ENCODE data around the gene PNMT.
"Not testable (repeated sequence)": the region's sequence is repeated elsewhere in the genome, so short reads cannot be mapped to it uniquely, and the experiment has no call there.

The PNMT gene

DNA sequence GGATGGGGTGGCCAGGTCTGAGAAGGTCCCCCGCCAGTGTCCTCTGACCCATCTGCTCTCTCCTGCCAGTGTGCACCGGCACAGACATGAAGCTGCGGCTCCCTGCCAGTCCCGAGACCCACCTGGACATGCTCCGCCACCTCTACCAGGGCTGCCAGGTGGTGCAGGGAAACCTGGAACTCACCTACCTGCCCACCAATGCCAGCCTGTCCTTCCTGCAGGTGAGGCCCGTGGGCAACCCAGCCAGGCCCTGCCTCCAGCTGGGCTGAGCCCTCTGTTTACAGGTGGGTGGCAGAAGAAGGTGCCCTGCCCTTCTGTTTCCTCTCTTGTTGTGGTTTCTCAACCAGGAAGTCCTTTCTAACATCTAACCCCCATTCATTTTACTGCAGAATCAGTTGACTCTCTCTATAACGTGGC is 38.7 kb downstream of the PNMT start:
- Histone ChIP-seq H3K4me2 (peak overlapping the region; percentile 92), H3K36me3 (no peaks in the 10 kb centered on the region), H3K27me3 (peaks cover 2% of the 10 kb centered on the region; the same call in 1 of the 2 replicates), H3K4me1 (peaks cover 88% of the 10 kb centered on the region), H3K4me3 (no peak overlapping the region), H3K9ac (no peak overlapping the region; the same call in 1 of the 2 replicates), H3K9me3 (no peaks in the 10 kb centered on the region), H3K27ac (no peak overlapping the region), H4K20me1 (no peaks in the 10 kb centered on the region)
- TF ChIP-seq Cebpa-rat (IDR thresholded peaks at IDR 0.05): no peak

- peak overlapping the region; percentile 62 for H3K9ac ChIP-seq
These were observed 41.2 kb downstream of the PNMT start for GRCh38 chr17:39709319-39709997.

DNA sequence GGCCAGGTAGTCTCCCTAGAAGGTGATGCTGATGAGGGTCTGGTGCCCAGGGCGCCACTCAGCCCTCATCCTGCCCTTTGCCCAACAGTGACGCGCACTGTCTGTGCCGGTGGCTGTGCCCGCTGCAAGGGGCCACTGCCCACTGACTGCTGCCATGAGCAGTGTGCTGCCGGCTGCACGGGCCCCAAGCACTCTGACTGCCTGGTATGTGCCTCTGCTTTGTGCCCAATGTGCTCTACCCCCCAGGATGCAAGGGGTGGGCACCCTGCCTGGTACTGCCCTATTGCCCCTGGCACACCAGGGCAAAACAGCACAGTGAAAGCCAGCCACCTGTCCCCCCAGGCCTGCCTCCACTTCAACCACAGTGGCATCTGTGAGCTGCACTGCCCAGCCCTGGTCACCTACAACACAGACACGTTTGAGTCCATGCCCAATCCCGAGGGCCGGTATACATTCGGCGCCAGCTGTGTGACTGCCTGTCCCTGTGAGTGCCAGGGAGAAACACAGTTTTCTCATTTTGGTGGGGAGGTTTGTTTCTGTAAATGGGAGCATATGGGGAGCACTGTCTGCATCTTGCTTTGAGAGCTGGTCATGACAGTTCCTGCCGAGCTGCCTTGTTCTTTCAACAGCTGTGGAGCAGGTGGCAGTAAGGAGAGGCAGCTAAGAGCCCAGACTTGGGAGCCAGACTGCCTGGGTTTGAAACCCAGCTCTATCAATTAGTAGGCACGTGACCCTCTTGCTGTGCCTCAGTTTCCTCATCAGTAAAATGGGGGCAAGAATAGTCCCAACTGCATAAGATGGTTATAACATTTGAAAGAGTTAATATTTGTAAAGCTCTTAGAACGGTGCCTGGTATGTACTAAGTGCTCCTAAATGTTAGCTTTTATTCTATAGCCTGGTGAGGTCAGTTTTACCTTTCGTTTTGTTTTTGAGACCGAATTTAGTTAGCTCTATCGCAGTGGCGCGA is 42.0 kb downstream of the PNMT start:
- Histone ChIP-seq H3K9me3 (no peaks in the 10 kb centered on the region), H3K27me3 (no peaks in the 10 kb centered on the region), H3K27ac (peak overlapping the region; percentile 77), H3K4me1 (peaks cover 78% of the 10 kb centered on the region), H4K20me1 (no peaks in the 10 kb centered on the region), H3K4me3 (peak overlapping the region; percentile 32; the same call in 1 of the 2 replicates), H3K4me2 (peak overlapping the region; percentile 92), H3K9ac (peak overlapping the region; percentile 62), H3K36me3 (no peaks in the 10 kb centered on the region)
- no peak for TF ChIP-seq Cebpa-rat (IDR thresholded peaks at IDR 0.05)

More at GRCh38 chr17:39709319-39709997, 41.2 kb downstream of the PNMT start:
- no peak for TF ChIP-seq Cebpa-rat (IDR thresholded peaks at IDR 0.05)
- peak overlapping the region; percentile 77 for H3K27ac ChIP-seq
- H3K4me1 ChIP-seq: peaks cover 87% of the 10 kb centered on the region
- H4K20me1 ChIP-seq: no peaks in the 10 kb centered on the region
- H3K4me3 ChIP-seq: peak overlapping the region; percentile 32; the same call in 1 of the 2 replicates
- no peaks in the 10 kb centered on the region for H3K27me3 ChIP-seq
- peak overlapping the region; percentile 92 for H3K4me2 ChIP-seq
- no peaks in the 10 kb centered on the region for H3K36me3 ChIP-seq
- H3K9me3 ChIP-seq: no peaks in the 10 kb centered on the region

DNA sequence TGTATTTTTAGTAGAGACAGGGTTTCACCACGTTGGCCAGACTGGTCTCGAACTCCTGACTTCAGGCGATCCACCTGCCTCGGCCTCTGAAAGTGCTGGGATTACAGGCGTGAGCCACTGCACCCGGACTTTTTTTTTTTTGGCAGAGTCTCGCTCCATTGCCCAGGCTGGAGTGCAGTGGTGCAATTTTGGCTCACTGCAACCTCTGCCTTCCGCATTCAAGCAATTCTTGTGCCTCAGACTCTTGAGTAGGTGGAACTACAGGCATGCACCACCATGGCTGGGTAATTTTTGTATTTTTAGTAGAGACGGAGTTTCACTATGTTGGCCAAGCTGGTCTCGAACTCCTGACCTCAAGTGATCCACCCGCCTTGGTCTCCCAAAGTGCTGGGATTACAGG is 42.8 kb downstream of the PNMT start:
- peak overlapping the region; percentile 92 for H3K4me2 ChIP-seq
- not testable (repeated sequence) for H3K27ac ChIP-seq, H3K4me3 ChIP-seq, H4K20me1 ChIP-seq, H3K36me3 ChIP-seq, H3K27me3 ChIP-seq, H3K9ac ChIP-seq, H3K9me3 ChIP-seq
- peaks cover 74% of the 10 kb centered on the region for H3K4me1 ChIP-seq

DNA sequence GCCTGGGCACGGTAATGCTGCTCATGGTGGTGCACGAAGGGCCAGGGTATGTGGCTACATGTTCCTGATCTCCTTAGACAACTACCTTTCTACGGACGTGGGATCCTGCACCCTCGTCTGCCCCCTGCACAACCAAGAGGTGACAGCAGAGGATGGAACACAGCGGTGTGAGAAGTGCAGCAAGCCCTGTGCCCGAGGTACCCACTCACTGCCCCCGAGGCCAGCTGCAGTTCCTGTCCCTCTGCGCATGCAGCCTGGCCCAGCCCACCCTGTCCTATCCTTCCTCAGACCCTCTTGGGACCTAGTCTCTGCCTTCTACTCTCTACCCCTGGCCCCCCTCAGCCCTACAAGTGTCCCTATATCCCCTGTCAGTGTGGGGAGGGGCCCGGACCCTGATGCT is 43.6 kb downstream of the PNMT start:
- no peak for TF ChIP-seq Cebpa-rat (IDR thresholded peaks at IDR 0.05)
- Histone ChIP-seq H3K4me2 (peak overlapping the region; percentile 92), H3K9ac (no peak overlapping the region), H3K27me3 (no peaks in the 10 kb centered on the region), H3K4me1 (peaks cover 74% of the 10 kb centered on the region), H4K20me1 (no peaks in the 10 kb centered on the region), H3K36me3 (no peaks in the 10 kb centered on the region), H3K4me3 (no peak overlapping the region), H3K9me3 (no peaks in the 10 kb centered on the region), H3K27ac (no peak overlapping the region)

DNA sequence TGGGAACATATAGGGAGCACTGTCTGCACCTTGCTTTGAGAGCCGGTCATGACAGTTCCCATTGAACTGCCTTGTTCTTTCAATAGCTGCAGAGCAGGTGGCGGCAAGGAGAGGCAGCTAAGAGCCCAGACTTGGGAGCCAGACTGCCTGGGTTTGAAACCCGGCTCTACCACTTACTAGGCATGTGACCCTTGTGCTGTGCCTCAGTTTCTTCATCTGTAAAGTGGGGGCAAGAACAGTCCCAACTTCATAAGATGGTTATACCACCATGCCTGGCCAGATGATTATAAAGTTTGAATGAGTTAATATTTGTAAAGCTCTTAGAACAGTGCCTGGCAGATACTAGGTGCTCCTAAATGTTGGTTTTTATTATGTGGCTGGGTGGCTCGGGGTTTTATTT is 46.0 kb downstream of the PNMT start:
- Histone ChIP-seq H3K9me3 (no peaks in the 10 kb centered on the region), H3K4me2 (no peak overlapping the region), H3K36me3 (no peaks in the 10 kb centered on the region), H3K4me1 (peaks cover 64% of the 10 kb centered on the region), H3K9ac (no peak overlapping the region), H3K27ac (no peak overlapping the region), H3K27me3 (no peaks in the 10 kb centered on the region), H4K20me1 (no peaks in the 10 kb centered on the region), H3K4me3 (no peak overlapping the region)
- TF ChIP-seq Cebpa-rat (IDR thresholded peaks at IDR 0.05): no peak

GRCh38 chr17:39715375-39716072 is 47.3 kb downstream of the PNMT start:
- Histone ChIP-seq H3K27ac (no peak overlapping the region), H3K4me1 (peaks cover 51% of the 10 kb centered on the region), H3K9ac (no peak overlapping the region), H3K4me2 (no peak overlapping the region), H3K36me3 (no peaks in the 10 kb centered on the region), H3K27me3 (no peaks in the 10 kb centered on the region), H3K9me3 (no peaks in the 10 kb centered on the region), H3K4me3 (no peak overlapping the region), H4K20me1 (no peaks in the 10 kb centered on the region)
- TF ChIP-seq Cebpa-rat (IDR thresholded peaks at IDR 0.05): no peak

DNA sequence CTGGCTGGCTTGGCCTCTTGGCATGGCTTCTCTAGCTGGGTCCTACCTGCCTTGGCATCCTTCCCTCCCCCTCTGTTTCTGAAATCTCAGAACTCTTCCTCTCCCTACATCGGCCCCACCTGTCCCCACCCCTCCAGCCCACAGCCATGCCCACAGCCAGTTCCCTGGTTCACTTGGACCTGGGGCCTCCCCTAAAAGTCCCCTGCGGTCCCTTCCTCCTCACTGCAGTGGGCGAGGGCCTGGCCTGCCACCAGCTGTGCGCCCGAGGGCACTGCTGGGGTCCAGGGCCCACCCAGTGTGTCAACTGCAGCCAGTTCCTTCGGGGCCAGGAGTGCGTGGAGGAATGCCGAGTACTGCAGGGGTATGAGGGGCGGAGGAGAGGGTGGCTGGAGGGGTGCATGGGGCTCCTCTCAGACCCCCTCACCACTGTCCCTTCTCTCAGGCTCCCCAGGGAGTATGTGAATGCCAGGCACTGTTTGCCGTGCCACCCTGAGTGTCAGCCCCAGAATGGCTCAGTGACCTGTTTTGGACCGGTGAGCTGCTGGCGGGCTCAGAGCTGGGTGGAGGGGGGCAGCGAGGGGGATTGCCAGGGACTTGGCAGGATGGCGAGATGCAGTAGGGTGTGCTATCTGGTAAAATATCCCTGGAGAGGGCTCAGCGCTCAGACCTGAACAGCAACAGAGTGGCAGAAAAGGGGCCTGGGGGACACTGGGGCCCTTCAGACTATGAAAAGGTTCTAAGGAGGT is 48.0 kb downstream of the PNMT start:
- peak overlapping the region; percentile 31; the same call in 1 of the 2 replicates for H3K27ac ChIP-seq
- no peaks in the 10 kb centered on the region for H3K36me3 ChIP-seq
- H3K4me2 ChIP-seq: peak overlapping the region; percentile 44
- no peak overlapping the region for H3K4me3 ChIP-seq
- no peaks in the 10 kb centered on the region for H3K27me3 ChIP-seq
- peaks cover 43% of the 10 kb centered on the region for H3K4me1 ChIP-seq
- TF ChIP-seq Cebpa-rat (IDR thresholded peaks at IDR 0.05): no peak
- no peaks in the 10 kb centered on the region for H4K20me1 ChIP-seq
- peak overlapping the region; percentile 45; the same call in 1 of the 2 replicates for H3K9ac ChIP-seq
- no peaks in the 10 kb centered on the region for H3K9me3 ChIP-seq
